HG03095 (cell line): ENCODE measurements around the gene PTPN20.

ENCODE experiments used
- ATAC-seq: cut with Tn5 transposase; IDR thresholded peaks from one replicate; pipeline ENCODE4 v1.9.1; 2021; ENCODE audit warnings: moderate library complexity; ENCODE audit not compliant: unreplicated experiment

The PTPN20 gene

GRCh38 chr10:47047577-47048525, 136.6 kb downstream of the PTPN20 start:
- ATAC-seq, result no peak

GRCh38 chr10:47048526-47048905, 137.3 kb downstream of the PTPN20 start:
- no peak for ATAC-seq

- no peak for ATAC-seq
Observed at GRCh38 chr10:47049056-47049851, 138.0 kb downstream of the PTPN20 start.

GRCh38 chr10:47049906-47050305, 138.7 kb downstream of the PTPN20 start:
- ATAC-seq, result no peak

GRCh38 chr10:47050618-47051455, 139.6 kb downstream of the PTPN20 start:
- no peak for ATAC-seq

- ATAC-seq, result no peak
Observed at GRCh38 chr10:47051741-47052238, 140.6 kb downstream of the PTPN20 start.
